ENCODE data around the gene TMTC3. TPM values are rescaled to one million over a fixed set of nuclear protein-coding genes. Genes with fewer than 3 reads are reported as not detected.

The TMTC3 gene
- total RNA-seq, 4 donors from 2014 or later = 23.3 to 60.9 (median 32.8) TPM

GRCh38 chr12:88141425-88141773, 708 bp upstream of the TMTC3 start:
- no peaks in the 10 kb centered on the region for H3K27me3 ChIP-seq
- H3K9me3 ChIP-seq = no peaks in the 10 kb centered on the region
- H3K4me1 ChIP-seq = peaks cover 7 to 46% (median 14%) of the 10 kb centered on the region in 3 donors
- 3 to 8% methylated on average over 13 of the region's 13 CpGs for WGBS, 2 donors
- H3K4me3 ChIP-seq = peak overlapping the region; percentile 75 to 87 (median 80)
- no peak for DNase-seq
- peak overlapping the region; percentile 87 to 91 (median 90) for H3K27ac ChIP-seq
- no peak for TF ChIP-seq CTCF (IDR thresholded peaks at IDR 0.05)
- TF ChIP-seq POLR2A (IDR thresholded peaks at IDR 0.05) = no peak
- intact Hi-C loops (cut with DNase I) = loop anchor here (10.0 kb wide), 1 partner anchor 433 kb away; no protein-coding TSS in a partner anchor
- H3K36me3 ChIP-seq = peaks cover 0 to 7% (median 0%) of the 10 kb centered on the region in 3 donors

DNA sequence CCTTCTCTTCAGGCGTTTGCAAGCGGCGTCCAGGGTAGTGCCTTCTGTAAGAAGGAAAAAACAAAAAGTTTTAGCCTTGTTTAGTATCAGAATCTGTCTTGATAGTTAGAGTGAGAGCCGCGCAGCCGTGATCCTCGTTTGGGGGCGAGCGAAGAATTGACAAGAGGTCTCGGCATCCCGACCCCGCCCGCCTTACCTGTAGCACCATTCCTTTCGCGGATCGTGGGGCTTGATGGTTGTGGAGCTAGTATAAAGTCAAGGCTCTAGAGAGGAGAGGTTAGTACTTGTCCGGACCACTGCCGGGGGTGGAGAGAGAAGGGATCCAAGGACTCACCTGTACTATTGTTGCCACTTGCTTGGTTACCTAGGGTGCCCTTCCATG, 494 bp downstream of the TMTC3 start:
- H3K4me3 ChIP-seq = peak overlapping the region; percentile 75 to 87 (median 80)
- no peak for DNase-seq
- no peaks in the 10 kb centered on the region for H3K36me3 ChIP-seq
- no peaks in the 10 kb centered on the region for H3K27me3 ChIP-seq
- no peak for TF ChIP-seq CTCF (IDR thresholded peaks at IDR 0.05)
- TF ChIP-seq POLR2A (IDR thresholded peaks at IDR 0.05) = no peak
- peaks cover 7 to 54% (median 14%) of the 10 kb centered on the region in 3 donors for H3K4me1 ChIP-seq
- H3K9me3 ChIP-seq = no peaks in the 10 kb centered on the region
- WGBS, 2 donors = 0 to 1% methylated on average over 13 to 18 of the region's 18 CpGs
- intact Hi-C loops (cut with DNase I) = loop anchor here (10.0 kb wide), 1 partner anchor 432 kb away; no protein-coding TSS in a partner anchor
- H3K27ac ChIP-seq = peak overlapping the region; percentile 87 to 91 (median 90)

DNA sequence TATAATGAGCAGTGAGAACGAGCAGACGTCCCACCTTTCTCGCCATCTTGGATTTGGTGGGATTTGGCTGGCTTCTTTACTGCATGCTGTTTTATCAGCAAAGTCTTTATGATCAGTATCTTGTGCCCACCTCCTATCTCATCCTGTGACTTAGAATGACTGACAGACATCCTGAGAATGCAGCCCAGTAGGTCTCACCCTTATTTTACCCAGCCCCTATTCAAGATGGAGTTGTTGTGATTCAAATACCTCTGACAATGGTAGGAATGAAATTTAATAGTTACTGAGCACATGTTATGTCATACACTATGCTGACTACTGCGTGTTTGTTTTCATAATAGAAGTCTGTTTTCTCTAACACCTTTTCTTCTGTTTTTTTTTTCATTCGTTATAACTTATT, 1.9 kb downstream of the TMTC3 start:
- 59 to 73% methylated on average over 5 of the region's 5 CpGs for WGBS, 2 donors
- intact Hi-C loops (cut with DNase I) = loop anchor here (10.0 kb wide), 1 partner anchor 431 kb away; no protein-coding TSS in a partner anchor
- Histone ChIP-seq H3K27me3 (no peaks in the 10 kb centered on the region), H3K9me3 (no peaks in the 10 kb centered on the region), H3K36me3 (no peaks in the 10 kb centered on the region), H3K27ac (peak overlapping the region; percentile 11 to 91 (median 76)), H3K4me1 (peaks cover 7 to 60% (median 14%) of the 10 kb centered on the region in 3 donors), H3K4me3 (peak overlapping the region in 2 of 4 donors; percentile 77 to 82)
- no peak for DNase-seq
- TF ChIP-seq POLR2A (IDR thresholded peaks at IDR 0.05) = no peak
- no peak for TF ChIP-seq CTCF (IDR thresholded peaks at IDR 0.05)

GRCh38 chr12:88144546-88145468, 2.7 kb downstream of the TMTC3 start:
- Histone ChIP-seq H3K36me3 (peaks cover 0 to 4% (median 0%) of the 10 kb centered on the region in 3 donors), H3K9me3 (no peaks in the 10 kb centered on the region), H3K27ac (peak overlapping the region in 3 of 4 donors; percentile 73 to 91 (median 78)), H3K4me3 (peak overlapping the region in 3 of 4 donors; percentile 1 to 28 (median 20)), H3K4me1 (peaks cover 7 to 60% (median 14%) of the 10 kb centered on the region in 3 donors), H3K27me3 (no peaks in the 10 kb centered on the region)
- no peak for DNase-seq
- WGBS, 2 donors = 44 to 56% methylated on average over 3 of the region's 3 CpGs
- no peak for TF ChIP-seq POLR2A (IDR thresholded peaks at IDR 0.05)
- no peak for TF ChIP-seq CTCF (IDR thresholded peaks at IDR 0.05)
- intact Hi-C loops (cut with DNase I) = loop anchor here (10.0 kb wide), 1 partner anchor 430 kb away; no protein-coding TSS in a partner anchor
